IPS-18a (cell line): ENCODE data around the gene POU2F2.
A peak's percentile ranks its signal among the peaks of the same experiment; 100 is the strongest.

ENCODE experiments used
- H3K27ac ChIP-seq: one replicate; pipeline ENCODE4 v1.5.1; 2013; ENCODE audit warnings: low read length
- H3K27me3 ChIP-seq: one replicate; pipeline ENCODE4 v1.6.1; 2013; ENCODE audit warnings: mild to moderate bottlenecking, low read length; ENCODE audit not compliant: control insufficient read depth, insufficient read depth
- H3K36me3 ChIP-seq: one replicate; pipeline ENCODE4 v1.6.1; 2013; ENCODE audit warnings: low read depth, low read length; ENCODE audit not compliant: control insufficient read depth
- H3K4me1 ChIP-seq: one replicate; pipeline ENCODE4 v1.6.1; 2013; ENCODE audit warnings: low read depth, low read length; ENCODE audit not compliant: control insufficient read depth
- H3K4me3 ChIP-seq: one replicate; pipeline ENCODE4 v1.5.1; 2013; ENCODE audit warnings: low read length
- H3K9ac ChIP-seq: one replicate; pipeline ENCODE4 v1.6.1; 2013; ENCODE audit warnings: mild to moderate bottlenecking, low read length, moderate library complexity
- H3K9me3 ChIP-seq: one replicate; pipeline ENCODE4 v1.6.1; 2013; ENCODE audit warnings: low read depth, low read length; ENCODE audit not compliant: control insufficient read depth

The POU2F2 gene

DNA sequence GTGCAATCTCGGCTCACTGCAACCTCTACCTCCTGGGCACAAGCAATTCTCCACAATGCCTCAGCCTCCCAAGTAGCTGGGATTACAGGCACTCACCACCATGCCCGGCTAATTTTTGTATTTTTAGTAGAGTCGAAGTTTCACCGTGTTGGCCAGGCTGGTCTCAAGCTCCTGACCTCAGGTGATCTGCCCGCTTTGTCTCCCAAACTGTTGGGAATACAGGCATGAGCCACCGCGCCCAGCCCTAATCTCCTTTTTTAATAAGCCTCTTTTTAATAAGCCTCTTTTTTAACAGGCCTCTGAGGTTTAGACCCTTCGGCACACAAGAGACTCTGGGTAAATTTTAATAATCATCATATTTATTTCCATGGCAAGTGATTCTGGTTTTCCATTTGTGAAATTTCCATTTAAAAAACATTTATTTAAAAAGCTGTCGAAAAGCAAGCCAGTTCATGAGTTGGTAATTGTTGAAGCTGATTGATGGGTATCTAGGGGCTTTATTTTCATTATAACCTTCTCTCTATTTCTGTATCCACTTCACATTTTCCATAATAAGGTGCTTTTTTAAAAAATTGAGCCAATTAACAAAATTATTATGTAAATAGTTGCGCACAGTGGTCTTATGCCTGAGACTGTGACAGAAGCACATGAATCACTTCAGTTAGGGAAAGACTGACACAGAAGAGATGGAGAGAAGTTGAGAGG lies 11.8 kb downstream of the POU2F2 start:
- Histone ChIP-seq H3K36me3 (no peaks in the 10 kb centered on the region), H3K9me3 (no peaks in the 10 kb centered on the region), H3K27ac (no peak overlapping the region), H3K4me3 (no peak overlapping the region), H3K4me1 (peaks cover 3% of the 10 kb centered on the region), H3K27me3 (no peaks in the 10 kb centered on the region), H3K9ac (no peak overlapping the region)

DNA sequence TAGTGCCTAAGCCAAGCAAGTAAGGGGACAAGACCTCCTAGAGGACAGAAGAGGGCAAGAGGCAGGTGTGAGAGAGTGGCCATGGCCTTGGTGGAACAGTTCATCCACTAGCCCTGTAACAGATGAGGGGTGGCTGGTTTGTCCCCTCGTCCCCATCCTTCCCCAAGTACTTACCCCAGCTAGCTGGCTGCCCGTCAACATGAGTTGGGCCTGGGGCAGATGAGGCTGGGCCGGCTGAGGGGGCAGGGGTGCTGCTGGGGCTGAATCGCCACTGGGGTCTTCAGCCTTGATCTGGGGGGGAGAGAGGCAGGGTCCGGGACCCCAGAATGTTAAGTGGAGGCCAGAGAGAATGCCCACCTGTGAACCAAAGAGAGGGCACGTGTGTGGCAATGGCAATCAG lies 15.2 kb downstream of the POU2F2 start:
- Histone ChIP-seq H3K36me3 (no peaks in the 10 kb centered on the region), H3K9ac (no peak overlapping the region)

DNA sequence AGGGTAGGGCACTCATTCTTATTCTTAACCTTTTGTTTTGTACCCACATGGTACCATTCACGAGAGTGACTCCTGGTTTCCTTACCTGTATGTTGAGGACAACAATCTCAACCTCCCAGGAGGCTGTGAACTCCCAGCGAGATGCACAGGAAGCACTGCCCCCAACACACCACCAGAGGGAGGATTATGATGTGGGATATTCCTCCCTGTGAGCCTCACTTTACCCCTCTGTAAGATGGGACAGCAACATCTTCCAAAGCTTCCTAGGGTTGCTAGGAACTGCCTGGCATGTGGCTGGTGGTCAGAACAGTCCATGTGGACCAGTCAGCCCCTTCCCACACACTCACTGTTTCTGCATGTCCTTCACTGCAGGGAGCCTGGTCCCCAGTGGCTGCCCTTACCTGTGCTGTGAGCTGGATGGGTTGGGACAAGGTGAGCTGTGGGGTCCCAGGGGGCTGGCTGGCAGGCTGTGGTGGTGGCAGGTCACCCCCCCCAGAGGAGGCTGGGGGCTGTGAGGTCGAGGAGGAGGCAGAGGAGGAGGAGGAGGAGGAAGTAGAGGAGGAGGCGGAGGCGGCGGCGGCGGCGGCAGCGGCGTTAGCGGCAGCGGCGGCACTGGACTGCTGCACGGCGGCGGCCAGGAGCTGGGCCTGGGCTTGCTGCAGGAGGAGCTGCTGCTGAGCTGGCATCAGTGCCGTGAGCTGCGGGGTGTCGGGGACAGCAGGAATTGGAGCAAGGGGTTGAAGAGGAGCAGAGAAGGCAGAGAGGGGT lies 15.8 kb downstream of the POU2F2 start:
- Histone ChIP-seq H3K9ac (no peak overlapping the region), H3K4me3 (no peak overlapping the region), H3K27ac (no peak overlapping the region), H3K27me3 (no peaks in the 10 kb centered on the region), H3K9me3 (no peaks in the 10 kb centered on the region), H3K4me1 (peaks cover 14% of the 10 kb centered on the region), H3K36me3 (no peaks in the 10 kb centered on the region)

More for the DNA sequence above, 15.2 kb downstream of the POU2F2 start:
- H3K4me1 ChIP-seq = peaks cover 16% of the 10 kb centered on the region
- H3K9me3 ChIP-seq = no peaks in the 10 kb centered on the region
- no peaks in the 10 kb centered on the region for H3K27me3 ChIP-seq
- no peak overlapping the region for H3K27ac ChIP-seq
- H3K4me3 ChIP-seq = no peak overlapping the region

DNA sequence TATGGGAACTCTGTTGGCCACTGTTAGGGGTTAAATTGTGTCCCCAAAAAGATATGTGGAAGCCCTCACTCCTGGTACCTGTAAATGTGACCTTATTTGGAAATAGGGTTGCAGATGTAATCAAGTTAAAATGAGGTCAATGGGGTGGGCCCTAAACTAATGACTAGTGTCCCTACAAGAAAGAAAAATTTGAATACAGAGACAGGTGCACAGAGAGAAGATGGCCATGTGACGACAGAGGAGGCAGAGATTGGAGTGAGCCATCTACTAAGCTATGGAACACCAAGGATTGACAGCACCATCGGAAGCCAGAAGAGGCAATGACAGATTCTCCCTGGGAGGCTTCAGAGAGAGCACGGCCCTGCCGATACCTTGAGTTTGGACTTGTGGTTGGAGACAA lies 16.5 kb downstream of the POU2F2 start:
- Histone ChIP-seq H3K27me3 (no peaks in the 10 kb centered on the region), H3K4me1 (peaks cover 14% of the 10 kb centered on the region)

DNA sequence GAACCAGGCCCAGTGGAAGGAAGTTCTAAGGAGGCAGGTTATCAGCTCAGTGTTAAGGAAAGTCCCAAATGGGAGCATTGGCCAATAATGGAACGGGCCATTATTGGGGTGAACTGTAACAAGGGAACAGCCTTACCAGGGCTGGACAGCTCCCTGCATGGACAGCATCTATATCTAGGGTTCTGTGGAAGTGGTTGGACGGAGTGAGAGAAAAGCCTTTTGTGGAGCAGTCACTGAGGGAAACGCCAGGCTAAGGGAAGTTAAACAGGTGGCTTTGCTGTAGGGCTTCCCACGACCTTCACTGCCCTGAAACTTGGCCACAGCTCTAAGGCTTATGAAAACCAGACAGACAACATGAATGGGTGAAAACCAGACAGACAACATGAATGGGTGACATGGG lies 17.0 kb downstream of the POU2F2 start:
- H3K4me1 ChIP-seq = peaks cover 14% of the 10 kb centered on the region
- no peaks in the 10 kb centered on the region for H3K27me3 ChIP-seq
- no peak overlapping the region for H3K27ac ChIP-seq
- no peaks in the 10 kb centered on the region for H3K36me3 ChIP-seq
- no peak overlapping the region for H3K9ac ChIP-seq
- H3K9me3 ChIP-seq = no peaks in the 10 kb centered on the region
- H3K4me3 ChIP-seq = no peak overlapping the region

More for the DNA sequence above, 16.5 kb downstream of the POU2F2 start:
- no peaks in the 10 kb centered on the region for H3K36me3 ChIP-seq
- H3K9ac ChIP-seq = no peak overlapping the region
- H3K27ac ChIP-seq = no peak overlapping the region
- no peaks in the 10 kb centered on the region for H3K9me3 ChIP-seq
- no peak overlapping the region for H3K4me3 ChIP-seq

DNA sequence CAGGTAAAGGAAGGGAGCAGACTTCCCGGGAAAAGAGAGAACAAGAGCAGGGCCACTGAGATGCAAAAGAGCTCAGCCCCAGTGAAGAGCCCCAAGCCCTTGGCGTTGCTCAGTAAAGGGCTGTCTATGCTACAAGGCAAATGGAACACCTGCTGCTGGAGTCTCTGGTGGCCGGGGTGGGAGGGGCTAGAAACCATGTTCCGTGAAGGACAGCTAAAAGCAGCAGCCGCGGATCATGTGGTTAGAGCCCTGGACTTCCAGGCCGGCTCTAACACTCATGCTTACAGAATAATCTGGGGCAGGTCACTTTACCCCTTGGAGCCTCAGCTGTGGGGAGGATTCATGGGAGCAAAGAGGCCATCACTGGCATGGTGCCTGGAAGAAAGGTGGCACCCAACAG lies 17.8 kb downstream of the POU2F2 start:
- no peaks in the 10 kb centered on the region for H3K36me3 ChIP-seq
- H3K9ac ChIP-seq = no peak overlapping the region
- no peaks in the 10 kb centered on the region for H3K27me3 ChIP-seq
- H3K9me3 ChIP-seq = no peaks in the 10 kb centered on the region
- H3K4me1 ChIP-seq = peaks cover 14% of the 10 kb centered on the region
- peak overlapping the region; percentile 11 for H3K4me3 ChIP-seq
- no peak overlapping the region for H3K27ac ChIP-seq

DNA sequence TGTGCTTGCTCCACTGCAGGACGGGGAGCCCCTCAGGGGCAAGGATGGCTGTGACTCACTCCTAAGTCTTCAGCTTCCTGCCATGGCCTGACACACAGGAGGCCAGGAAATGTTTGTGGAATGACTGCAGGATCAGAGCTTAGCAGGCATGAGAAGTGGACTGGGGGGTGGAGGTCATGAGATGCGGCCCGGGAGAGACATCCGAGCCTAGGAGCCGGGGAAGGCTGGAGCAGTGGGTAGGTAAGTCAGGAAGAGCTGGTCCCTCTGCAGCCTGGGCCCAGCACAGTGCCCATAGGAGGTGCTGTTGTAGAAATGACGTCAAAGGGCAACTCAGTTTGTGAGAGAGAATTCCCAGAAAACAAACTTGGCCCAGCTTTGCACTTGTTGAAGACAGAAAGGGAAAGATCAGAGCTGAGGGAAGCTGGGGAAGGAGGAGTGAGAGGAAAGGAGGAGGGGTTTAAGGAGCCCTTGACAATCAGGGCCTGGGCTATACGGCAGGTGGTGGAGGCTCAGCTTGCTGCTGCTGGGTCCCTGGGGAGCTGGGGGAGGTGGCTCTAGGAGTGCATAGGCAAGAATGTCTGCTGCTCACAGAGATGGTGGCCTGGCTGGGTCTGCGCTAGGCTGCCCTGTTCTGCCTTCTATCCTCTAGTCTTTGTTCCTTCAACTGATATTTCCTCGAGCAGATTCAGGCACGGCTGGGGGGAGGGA lies 18.5 kb downstream of the POU2F2 start:
- Histone ChIP-seq H3K4me1 (peaks cover 16% of the 10 kb centered on the region), H3K9me3 (no peaks in the 10 kb centered on the region), H3K27me3 (no peaks in the 10 kb centered on the region), H3K27ac (no peak overlapping the region), H3K9ac (no peak overlapping the region), H3K36me3 (no peaks in the 10 kb centered on the region), H3K4me3 (peak overlapping the region; percentile 11)

DNA sequence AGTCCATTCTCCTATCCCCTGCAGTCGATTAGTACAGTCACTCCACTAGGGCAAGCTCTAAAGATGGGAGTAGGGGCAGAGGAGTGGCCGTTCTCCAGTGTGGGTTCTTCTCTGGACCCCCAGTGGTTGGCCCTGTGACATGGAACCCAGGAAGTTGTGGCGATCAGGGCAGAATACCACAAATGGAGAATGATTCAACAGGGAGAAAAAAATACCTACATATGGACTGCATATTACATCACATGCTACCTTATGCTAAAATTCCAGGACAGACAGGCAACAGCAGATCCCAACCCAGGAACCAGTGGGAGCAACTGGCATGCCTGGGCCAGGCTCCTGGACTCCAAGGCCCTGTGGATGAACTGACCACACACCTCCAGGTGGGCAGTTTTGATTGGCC lies 20.4 kb downstream of the POU2F2 start:
- H3K9me3 ChIP-seq = no peaks in the 10 kb centered on the region
- no peak overlapping the region for H3K9ac ChIP-seq
- H3K4me3 ChIP-seq = no peak overlapping the region
- peaks cover 18% of the 10 kb centered on the region for H3K4me1 ChIP-seq
- no peaks in the 10 kb centered on the region for H3K36me3 ChIP-seq
- H3K27ac ChIP-seq = no peak overlapping the region
- no peaks in the 10 kb centered on the region for H3K27me3 ChIP-seq

DNA sequence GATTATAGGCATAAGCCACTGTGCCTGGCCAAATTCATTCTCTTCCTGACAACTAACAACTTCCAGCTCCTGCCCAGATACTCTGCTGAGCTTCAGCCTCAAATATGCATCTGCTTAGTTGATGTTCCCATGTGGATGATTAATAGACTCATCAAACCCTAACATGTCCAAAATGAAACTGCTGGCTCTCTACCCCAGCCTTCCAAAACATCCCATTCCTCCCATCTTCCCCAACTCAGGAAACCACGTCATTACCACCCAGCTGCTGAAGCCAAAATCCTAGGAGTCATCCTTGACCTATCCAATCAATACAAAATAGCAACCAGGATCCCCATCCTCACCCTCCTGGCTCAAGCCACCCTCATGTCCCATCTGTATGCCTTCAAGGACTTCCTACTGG lies 20.9 kb downstream of the POU2F2 start:
- Histone ChIP-seq H3K27me3 (no peaks in the 10 kb centered on the region), H3K4me1 (peaks cover 18% of the 10 kb centered on the region), H3K36me3 (no peaks in the 10 kb centered on the region), H3K9me3 (no peaks in the 10 kb centered on the region), H3K4me3 (no peak overlapping the region), H3K27ac (no peak overlapping the region), H3K9ac (no peak overlapping the region)

DNA sequence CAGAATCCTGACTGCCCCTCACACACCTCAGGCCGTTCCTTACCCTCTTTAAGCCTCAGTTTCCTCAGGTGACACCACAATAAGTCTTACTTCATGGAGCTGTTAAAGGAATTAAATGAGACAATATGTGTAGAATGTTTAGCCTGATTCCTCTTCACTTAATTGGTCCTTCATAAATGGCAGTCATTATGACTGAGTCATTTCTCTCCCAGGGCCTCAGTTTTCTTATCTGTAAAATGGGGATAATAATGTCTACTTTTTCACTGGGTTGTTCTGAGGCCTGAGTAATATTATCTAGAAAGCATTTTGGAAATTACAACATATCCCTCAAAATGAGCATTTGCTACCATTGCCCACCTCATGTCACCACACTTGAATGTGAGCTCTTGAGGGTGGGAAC lies 21.6 kb downstream of the POU2F2 start:
- Histone ChIP-seq H3K27me3 (peaks cover 1% of the 10 kb centered on the region), H3K4me3 (no peak overlapping the region), H3K27ac (no peak overlapping the region), H3K9me3 (no peaks in the 10 kb centered on the region), H3K9ac (no peak overlapping the region), H3K4me1 (peaks cover 18% of the 10 kb centered on the region), H3K36me3 (no peaks in the 10 kb centered on the region)

DNA sequence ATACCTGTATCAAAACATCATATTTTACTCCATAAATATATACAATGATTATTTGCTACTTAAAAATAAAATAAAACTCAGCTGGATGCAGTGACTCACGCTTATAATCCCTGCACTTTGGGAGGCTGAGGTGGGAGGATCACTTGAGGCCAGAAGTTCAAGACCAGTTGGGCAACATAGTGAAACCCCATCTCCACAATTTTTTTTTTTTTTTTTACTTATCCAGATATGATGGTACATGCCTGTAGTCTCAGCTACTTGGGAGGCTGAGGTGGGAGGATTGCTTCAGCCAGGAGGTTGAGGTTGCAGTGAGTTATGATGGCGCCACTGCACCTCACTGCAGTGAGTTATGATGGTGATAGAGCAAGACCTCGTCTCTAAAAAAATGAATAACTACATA lies 22.4 kb downstream of the POU2F2 start:
- no peak overlapping the region for H3K4me3 ChIP-seq
- H3K27me3 ChIP-seq = peaks cover 7% of the 10 kb centered on the region
- no peak overlapping the region for H3K9ac ChIP-seq
- H3K27ac ChIP-seq = no peak overlapping the region
- H3K9me3 ChIP-seq = no peaks in the 10 kb centered on the region
- H3K36me3 ChIP-seq = no peaks in the 10 kb centered on the region
- H3K4me1 ChIP-seq = peaks cover 18% of the 10 kb centered on the region
